Activated CD8-positive, alpha-beta memory T cell treated with anti-CD3 and anti-CD28 coated beads for 36 hours (primary cell): ENCODE results near the gene MSS51. TPM values are rescaled to one million over a fixed set of nuclear protein-coding genes. Genes with fewer than 3 reads are reported as not detected.
"Not testable (repeated sequence)": the region's sequence is repeated elsewhere in the genome, so short reads cannot be mapped to it uniquely, and the experiment has no call there.

Source experiments
- CTCF ChIA-PET: fragments of 350-600 bp; sonication (Branson Sonifier 250); formaldehyde crosslinking; loops from one replicate; lab custom pipeline; 2021; ENCODE audit warnings: antibody characterized with exemption; lab: Charles Lee
- POLR2A ChIA-PET: fragments of 350-600 bp; sonication (Branson Sonifier 250); formaldehyde crosslinking; loops from one replicate; lab custom pipeline; 2021; ENCODE audit warnings: antibody characterized with exemption; lab: Charles Lee
- total RNA-seq, 2 experiments: library from RNA; stranded (reverse); gene quantifications; one replicate each; pipeline ENCODE4 v1.2.3, GENCODE V29; 2021

Gene MSS51
- total RNA-seq, 2 experiments from 2014 or later = 1.5 TPM

DNA sequence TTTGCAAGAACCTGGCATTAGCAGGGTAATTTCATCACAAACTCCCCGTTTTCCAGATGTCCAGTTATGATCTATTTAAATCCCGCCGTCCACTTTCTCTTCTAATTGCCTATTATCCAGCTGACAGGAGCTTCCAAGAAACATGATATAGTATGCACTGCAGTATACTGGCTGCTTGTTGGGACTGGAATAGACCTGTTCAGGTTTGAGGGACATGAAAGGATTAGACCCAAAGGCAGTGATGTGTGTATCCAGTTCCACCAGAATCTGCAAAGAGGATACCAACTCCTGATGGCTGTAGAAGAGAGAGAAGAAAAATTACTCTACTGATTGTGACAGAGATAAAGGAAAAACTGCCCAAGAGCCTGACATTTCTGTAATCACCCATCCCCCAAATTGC lies 8.9 kb downstream of the MSS51 start:
- ChIA-PET POLR2A (no interaction called here), CTCF (interaction anchor here (0.6 kb wide), 1 partner anchor 200 kb away, joined by 3 read pairs; no protein-coding TSS in a partner anchor)

DNA sequence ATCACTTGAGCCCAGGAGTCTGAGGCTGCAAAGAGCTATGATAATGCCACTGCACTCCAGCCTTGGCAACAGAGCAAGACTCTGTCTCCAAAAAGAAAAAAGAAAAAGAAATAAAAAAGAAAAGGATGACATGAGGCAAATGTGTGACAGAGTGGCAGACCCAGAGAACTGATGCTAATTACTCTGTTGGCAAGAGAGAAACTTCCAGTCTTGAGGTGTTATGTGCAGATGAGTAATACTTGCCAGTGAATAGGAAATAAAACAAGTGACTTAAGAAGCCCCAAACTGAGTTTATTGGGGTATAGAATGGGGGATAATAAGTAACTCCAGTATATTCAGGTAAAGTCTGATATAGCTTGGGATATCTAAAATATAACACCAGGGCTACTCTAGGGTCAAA lies 10.1 kb downstream of the MSS51 start:
- CTCF ChIA-PET = no interaction called here
- POLR2A ChIA-PET = no interaction called here

- CTCF ChIA-PET = no interaction called here
- POLR2A ChIA-PET = no interaction called here
These were observed 16.8 kb downstream of the MSS51 start for GRCh38 chr10:73416571-73416970.

DNA sequence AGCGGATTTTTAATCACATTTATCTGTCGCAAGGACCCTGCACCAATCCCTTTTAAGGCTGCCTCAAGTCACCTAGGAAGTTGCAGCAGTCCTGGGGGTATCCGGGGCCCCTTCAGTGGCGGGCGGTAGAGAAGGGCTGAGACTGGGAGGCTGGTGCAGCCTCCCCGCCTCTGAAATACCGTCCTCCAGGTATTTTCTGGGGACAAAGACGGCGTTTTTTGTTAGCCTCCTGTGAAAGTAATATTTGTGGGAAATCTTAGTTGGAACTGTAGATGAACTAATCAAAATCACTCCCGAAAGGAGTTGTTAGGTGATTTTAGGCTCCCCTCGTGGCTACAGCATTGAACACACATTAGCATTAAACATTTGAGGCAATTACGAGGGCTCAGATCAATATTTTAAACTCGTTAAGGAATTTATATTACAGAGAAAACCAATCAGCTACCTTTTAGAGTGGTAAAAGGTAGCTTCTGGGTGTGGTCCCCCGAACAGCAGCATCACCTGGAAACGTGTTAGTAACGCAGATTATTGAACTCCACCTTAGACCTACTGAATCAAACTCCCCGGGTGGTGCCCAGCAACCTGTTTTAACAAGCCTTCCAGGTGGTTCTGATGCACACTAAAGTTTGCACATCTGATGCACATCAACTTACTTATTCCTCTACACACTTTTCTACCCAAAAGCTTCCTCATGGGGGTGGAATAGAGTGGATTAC lies 19.0 kb downstream of the MSS51 start:
- ChIA-PET CTCF (interaction anchor here (1.0 to 1.1 kb wide), 2 partner anchors 65 to 81 kb away, joined by 3 read pairs; partner anchors contain the start of gene PPP3CB), POLR2A (interaction anchor here (2.1 to 2.5 kb wide), 2 partner anchors 82 to 168 kb away, joined by 9 to 11 read pairs; partner anchors contain the start of genes DNAJC9 and PPP3CB)

DNA sequence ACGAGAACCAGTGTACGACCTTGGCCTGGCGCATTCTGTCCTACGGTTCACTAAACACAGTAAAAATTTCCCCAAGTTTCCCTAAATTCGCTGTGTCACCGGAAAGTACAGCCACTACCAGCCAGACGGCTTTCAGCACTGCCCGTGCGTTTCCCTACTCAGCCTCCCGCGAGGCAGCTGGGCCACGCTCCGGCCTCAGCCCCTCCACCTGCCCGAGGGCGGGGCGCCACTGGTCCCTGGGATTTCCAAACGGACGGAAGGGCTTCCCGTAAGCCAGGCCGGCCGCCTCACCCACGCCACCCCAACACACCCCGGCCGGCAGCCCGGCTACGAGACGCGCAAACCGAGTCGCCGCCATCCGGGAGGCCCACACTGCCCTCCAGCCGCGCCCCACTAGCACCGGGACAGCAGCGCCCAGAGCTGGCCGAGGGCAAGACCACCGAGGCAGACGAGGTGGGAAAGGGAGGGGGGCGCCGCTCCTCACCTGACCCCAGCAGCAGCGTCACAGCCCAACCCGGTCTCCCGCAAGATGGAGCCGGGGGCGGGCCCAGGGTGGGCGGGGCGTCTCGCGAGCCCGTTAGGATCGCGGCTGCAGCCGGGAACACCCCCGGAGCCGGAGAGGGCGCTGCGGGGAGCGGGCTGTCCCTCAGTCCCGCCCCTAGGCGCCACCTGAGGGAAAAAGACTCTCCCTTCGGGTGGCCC lies 19.7 kb downstream of the MSS51 start, which contains the start of gene ANXA7:
Gene ANXA7, minus strand, starts transcription at position 531 of the 702 bp plus-strand sequence. CDS start 13,202 bp downstream, outside the sequence.
- ChIA-PET POLR2A (interaction anchor here (0.9 to 2.5 kb wide), 5 partner anchors 55 to 330 kb away, joined by 3 to 11 read pairs (median 5); partner anchors contain the start of genes CFAP70, DNAJC9, MRPS16 and PPP3CB), CTCF (interaction anchor here (1.0 to 1.3 kb wide), 4 partner anchors 36 to 82 kb away, joined by 3 to 7 read pairs (median 3); partner anchors contain the start of genes CFAP70 and PPP3CB)

GRCh38 chr10:73413108-73413527 lies 20.2 kb downstream of the MSS51 start:
- ChIA-PET POLR2A (interaction anchor here (0.5 to 2.5 kb wide), 8 partner anchors 55 to 590 kb away, joined by 3 to 11 read pairs (median 4); partner anchors contain the start of genes CFAP70, DNAJC9, MRPS16 and PPP3CB), CTCF (interaction anchor here (1.1 to 1.3 kb wide), 3 partner anchors 36 to 66 kb away, joined by 3 to 7 read pairs (median 3); partner anchors contain the start of gene CFAP70)

DNA sequence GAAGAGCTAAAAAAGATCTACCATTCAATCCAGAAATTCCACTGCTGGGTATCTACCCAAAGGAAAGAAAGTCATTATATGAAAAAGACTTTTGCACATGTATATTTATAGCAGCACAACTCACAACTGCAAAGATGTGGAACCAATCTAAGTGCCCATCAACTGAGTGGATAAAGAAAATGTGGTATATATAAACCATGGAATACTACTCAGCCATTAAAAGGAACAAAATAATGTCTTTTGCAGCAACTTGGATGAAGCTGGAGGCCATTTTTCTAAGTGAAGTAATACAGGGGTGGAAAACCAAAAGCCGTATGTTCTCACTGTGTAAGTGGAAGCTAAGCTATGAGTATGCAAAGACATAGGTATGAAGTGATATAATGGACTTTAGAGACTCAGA lies 22.5 kb downstream of the MSS51 start:
- ChIA-PET POLR2A (no interaction called here), CTCF (no interaction called here)

GRCh38 chr10:73408978-73409521 lies 24.3 kb downstream of the MSS51 start:
- POLR2A ChIA-PET = no interaction called here
- CTCF ChIA-PET = no interaction called here

GRCh38 chr10:73408061-73408460 lies 25.3 kb downstream of the MSS51 start:
- ChIA-PET POLR2A (no interaction called here), CTCF (interaction anchor here (0.8 kb wide), 1 partner anchor 37 kb away, joined by 3 read pairs; no protein-coding TSS in a partner anchor)

DNA sequence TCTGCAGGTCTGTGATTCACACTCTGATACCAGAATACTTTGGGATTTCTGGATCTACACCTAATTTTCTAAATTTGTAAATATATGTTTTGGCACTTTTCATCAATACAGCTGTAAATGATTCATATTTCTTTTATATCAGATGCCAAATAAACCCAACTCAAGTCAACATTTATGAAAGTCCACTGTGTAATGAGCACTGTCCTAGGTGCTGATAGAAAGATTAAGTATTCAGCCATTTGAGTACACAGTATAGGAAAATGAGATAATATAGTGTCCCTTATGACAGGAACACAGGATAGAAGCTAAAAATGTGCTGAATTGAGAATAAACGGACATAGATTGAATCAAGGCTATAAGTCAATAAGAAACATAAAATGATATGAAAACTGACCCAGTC lies 25.9 kb downstream of the MSS51 start:
- POLR2A ChIA-PET = no interaction called here
- CTCF ChIA-PET = no interaction called here

DNA sequence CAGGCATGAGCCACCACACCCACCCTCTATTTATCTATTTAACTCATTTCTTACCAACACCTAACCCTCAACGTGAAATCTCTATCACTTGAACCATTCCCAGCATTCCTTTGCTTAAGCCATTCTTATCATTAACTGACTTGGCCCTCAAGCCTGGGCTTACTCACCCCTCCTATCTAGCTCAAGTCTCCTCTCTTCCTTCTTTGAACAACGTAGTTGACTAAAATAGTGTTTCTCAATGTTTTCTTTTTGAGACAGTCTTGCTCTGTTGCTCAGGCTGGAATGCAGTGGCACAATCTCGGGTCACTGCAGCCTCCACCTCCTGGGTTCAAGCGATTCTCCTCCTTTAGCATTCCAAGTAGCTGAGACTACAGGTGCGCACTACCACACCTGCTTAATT lies 26.5 kb downstream of the MSS51 start:
- POLR2A ChIA-PET = no interaction called here
- CTCF ChIA-PET = interaction anchor here (0.6 kb wide), 2 partner anchors 150 to 348 kb away, joined by 3 to 4 read pairs; no protein-coding TSS in a partner anchor

- ChIA-PET POLR2A (no interaction called here), CTCF (no interaction called here)
These were observed 27.8 kb downstream of the MSS51 start for GRCh38 chr10:73405556-73405955.

DNA sequence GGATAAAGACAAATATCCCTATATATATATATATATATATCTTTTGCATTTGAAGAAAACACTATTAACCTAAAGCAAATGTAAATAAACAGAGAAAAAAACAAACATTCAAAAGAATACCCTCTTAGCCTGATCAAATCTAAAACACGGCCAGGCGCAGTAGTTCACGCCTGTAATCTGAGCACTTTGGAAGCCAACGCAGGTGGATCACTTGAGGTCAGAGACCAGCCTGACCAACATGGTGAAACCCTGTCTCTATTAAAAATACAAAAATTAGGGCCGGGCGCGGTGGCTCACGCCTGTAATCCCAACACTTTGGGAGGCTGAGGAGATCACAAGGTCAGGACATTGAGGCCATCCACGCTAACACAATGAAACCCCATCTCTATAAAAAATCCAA lies 28.7 kb downstream of the MSS51 start:
- CTCF ChIA-PET = no interaction called here
- POLR2A ChIA-PET = no interaction called here

GRCh38 chr10:73401636-73402035 lies 31.7 kb downstream of the MSS51 start:
- CTCF ChIA-PET = no interaction called here
- POLR2A ChIA-PET = no interaction called here

- ChIA-PET CTCF (no interaction called here), POLR2A (no interaction called here)
These were observed 34.3 kb downstream of the MSS51 start for GRCh38 chr10:73399063-73399462.

GRCh38 chr10:73398024-73398423 lies 35.3 kb downstream of the MSS51 start:
- POLR2A ChIA-PET = no interaction called here
- CTCF ChIA-PET = no interaction called here

DNA sequence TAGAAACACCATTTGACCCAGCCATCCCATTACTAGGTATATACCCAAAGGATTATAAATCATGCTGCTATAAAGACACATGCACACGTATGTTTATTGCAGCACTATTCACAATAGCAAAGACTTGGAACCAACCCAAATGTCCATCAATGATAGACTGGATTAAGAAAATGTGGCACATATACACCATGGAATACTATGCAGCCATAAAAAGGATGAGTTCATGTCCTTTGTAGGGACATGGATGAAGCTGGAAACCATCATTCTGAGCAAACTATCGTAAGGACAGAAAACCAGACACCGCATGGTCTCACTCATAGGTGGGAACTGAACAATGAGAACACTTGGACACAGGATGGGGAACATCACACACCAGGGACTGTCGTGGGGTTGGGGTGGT lies 39.0 kb downstream of the MSS51 start:
- POLR2A ChIA-PET, CTCF ChIA-PET: not testable (repeated sequence)

DNA sequence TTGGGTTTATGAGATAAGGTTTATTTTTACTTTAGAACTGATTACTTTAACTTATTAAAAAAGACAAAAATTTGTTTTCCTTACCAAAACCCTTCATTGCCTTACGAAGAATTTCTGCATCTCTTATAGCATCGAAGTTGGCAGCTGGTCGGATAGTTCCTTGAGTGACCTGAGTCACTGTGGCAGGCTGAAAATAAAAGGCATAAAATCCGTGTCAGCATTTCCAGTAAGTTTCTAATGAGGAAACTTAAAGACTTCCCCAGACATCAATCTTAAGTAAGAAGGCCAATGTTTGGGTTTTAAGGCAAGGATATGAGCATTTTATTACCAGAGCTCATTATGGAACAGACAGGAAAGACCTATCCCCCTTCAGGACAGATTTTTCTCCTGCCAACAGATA lies 45.1 kb downstream of the MSS51 start:
- POLR2A ChIA-PET = no interaction called here
- CTCF ChIA-PET = no interaction called here

DNA sequence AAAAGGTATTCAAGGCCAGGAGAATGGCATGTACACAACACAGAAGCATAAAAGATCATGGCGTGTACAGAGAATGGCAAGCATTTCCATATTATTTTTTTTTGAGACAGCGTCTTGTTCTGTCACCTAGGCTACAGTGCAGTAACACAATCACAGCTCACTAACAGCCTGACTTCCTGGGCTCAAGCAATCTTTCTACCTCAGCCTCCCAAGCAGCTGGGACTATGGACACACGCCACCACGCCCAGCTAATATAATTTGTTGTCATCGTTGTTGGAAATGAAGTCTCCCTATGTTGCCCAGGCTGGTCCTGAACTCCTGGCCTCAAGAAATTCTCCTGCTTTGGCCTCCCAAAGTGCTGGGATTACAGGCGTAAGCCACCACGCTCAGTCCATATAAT lies 46.8 kb downstream of the MSS51 start:
- POLR2A ChIA-PET = no interaction called here
- CTCF ChIA-PET = no interaction called here
